Cortex of kidney (tissue), 1 donor: ENCODE data around the gene MRPL40.

ENCODE experiments used
- DNase-seq: peaks from one replicate; lab custom pipeline; 2025; lab: John Stamatoyannopoulos, UW

MRPL40 gene

DNA sequence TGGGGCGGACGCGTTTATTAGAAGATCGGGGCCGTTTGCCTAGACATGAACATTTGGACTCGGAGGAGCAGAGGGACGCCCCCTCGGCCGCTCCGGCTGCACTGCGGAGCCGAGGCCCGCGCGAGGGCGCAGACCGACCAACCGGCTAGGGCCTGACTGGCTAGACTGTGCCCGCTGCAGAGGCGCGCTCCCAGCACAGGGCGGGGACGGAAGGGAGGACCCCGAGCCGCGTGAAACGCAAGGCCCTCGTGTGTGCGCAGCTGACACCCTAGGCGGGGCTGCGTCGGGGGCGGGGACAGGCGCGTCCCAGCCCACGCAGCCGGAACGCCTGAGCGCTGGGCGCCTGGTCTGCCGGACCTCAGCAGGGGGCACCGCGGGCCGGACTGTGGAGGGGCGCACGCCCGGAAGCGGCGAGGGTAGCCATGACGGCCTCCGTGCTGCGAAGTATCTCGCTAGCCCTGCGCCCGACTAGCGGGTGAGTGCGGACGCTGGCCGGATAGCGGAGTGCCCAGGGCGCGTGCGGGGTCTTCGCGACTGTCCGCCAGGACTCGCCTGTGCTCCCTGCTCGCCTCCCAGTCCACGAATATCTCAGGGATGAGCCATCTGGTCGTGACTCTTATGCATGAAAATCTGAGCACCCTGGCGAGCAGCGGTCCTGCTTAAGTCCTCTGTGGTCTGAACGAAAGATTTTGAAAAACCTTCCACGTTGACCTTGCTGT is at the start of gene MRPL40:
TSS of gene MRPL40 (plus strand) at position 413 of the 719 bp plus-strand sequence. CDS start at position 423, 10 bp downstream.
- peak; percentile 37 for DNase-seq

DNA sequence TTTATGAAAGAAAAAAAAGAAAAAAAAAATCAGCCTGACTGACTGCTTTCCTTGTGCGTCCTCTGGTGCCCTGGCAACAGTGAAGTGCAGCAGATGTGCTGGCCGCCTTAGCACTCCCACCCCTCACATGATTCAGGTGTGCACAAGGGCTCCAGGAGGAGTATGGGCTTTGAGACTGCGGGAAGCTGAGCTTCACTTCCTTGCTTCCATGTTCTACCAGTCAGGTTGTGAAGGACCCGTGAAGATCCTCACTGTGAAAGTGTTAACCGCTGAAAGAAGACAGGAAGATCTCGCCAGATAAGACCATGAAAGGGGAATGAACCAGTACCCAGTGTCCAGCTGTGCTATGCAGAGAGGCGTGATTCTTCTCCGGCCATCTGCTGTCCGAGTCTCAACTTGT is 49.1 kb upstream of the MRPL40 start:
- DNase-seq, result no peak

- DNase-seq, result no peak
Measured at GRCh38 chr22:19385221-19385906, 47.0 kb upstream of the MRPL40 start.

DNA sequence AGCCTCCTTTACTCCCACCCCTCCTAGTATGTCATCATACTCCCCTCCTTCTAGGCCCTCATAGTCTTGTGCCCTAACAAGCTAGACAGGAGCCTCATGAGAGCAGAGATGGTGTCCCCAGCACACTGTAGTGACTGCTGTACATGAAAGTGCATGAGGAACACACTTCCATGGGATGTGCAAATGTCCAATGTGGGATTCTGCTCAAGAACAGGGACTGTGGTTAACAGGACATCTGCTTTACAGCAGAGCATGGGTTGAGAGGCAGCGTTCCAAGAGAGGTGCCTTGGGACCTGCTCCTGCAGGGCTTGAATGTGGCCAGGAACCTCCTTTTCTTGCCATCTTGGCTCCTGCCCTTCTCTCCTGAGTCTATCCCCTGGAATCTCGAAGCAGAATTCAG is 46.1 kb upstream of the MRPL40 start:
- no peak for DNase-seq

- no peak for DNase-seq
Measured at GRCh38 chr22:19387038-19387437, 45.3 kb upstream of the MRPL40 start.

DNA sequence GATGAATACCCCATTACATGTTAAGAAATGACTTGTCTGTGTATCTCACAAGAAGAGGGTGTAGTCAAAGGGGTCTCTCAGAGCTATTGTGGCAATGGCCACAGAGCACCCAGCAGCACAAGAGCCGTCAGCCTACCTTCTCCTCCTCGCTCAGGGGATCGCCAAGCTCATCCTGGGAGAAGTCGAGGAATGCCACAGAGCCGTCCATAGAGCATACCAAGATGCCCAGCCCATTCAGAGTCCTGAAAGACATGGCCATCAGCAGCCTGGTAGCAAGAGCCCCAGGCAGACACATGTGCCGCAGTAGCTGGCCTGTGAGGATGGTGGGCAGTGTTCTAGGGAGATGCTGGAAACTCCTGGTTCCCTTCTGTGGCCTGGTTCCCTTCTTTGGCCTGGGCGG is 44.8 kb upstream of the MRPL40 start:
- no peak for DNase-seq

DNA sequence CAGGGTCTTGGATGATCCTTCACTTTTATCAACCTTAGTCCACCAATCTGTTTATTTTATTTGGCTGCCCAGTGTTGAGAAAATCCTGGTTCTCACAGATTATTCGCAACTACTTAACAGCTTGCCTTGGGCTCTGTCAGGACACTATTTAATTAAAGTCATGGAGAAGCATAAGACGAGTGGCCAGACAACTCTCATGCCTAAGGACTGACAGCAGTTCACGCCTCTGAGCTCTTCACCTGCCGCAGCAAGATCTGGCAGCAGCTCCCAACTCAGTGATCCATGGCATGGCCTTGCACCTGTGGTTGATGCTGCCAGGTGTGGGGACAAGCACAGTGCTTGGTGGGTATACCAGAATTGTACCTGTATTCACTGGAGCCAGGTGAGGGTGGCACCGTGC is 38.6 kb upstream of the MRPL40 start:
- DNase-seq, result no peak

DNA sequence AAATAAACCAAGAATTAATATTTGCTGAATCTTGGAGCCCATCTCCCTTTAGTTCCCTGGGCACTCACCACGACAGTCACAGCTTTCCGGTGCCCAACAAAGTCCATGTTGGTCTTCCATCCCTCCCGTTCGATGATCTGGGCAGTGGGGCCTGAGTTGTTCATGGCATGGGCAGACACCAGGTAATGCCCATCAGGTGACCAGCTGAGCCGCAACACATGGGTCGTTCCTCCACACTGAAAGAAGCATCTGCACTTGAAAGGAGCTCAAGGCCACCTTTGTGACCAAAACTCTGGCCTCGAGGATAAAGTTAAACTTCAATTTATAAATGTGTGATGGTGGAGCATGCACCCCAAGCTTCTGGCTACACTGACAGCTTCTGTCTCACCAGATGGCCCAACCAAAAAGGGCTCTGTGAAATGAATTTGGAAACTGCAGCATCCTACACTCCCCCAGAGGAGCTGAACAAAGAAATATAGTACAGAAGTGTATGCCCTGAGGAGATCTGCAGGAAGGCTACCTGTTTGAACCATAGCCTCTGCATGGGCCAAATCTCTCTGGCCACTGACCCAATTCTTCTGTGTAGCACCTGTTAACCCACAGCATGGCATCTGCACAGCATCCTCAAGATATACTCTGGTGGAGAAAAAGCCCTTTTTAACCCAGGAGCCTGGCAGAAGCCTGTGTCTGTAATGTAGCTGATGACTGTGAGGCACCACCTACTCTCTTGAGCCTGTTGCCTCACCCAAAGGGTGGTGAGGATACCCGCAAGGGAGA is 37.9 kb upstream of the MRPL40 start:
- no peak for DNase-seq

GRCh38 chr22:19395276-19395675 is 37.1 kb upstream of the MRPL40 start:
- DNase-seq, result no peak

GRCh38 chr22:19396561-19396933 is 35.8 kb upstream of the MRPL40 start:
- no peak for DNase-seq

DNA sequence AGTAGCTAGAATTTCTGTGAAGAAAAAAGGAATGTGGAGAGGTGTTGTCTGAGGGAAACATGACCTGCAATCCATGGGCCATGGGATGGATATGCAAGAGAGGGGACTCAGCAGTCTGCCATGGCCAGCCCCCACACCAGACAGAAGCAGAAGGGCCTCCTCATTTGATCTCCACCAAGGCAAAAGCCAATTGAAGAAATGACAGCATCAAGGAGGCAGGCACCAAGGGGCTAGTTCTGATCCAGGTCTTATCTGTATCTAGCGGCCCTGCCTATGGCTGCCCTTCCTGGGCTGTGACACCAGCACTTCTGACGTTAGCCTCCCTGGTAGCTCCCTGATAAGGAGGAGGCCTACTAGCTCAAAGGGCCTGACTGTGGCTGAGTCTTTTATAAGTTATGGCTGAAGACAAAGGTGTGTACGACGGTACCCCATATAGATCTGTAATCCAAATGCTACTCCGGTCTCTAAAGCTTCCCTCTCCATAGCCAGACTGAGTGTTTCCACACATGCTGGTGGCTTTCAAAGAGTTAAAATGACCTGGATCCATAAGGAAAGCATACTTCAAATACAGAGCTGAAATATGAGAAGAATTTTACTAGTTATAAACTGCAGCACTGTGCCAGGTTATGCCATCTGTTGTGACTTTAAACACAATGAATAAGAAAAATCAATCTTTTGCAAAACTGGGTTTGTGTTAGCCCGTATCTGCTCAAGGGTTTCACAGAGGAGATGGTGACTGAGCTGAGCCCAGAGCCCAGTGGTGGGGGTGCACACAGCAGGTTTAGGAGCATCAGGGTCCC is 35.2 kb upstream of the MRPL40 start:
- DNase-seq, result no peak

DNA sequence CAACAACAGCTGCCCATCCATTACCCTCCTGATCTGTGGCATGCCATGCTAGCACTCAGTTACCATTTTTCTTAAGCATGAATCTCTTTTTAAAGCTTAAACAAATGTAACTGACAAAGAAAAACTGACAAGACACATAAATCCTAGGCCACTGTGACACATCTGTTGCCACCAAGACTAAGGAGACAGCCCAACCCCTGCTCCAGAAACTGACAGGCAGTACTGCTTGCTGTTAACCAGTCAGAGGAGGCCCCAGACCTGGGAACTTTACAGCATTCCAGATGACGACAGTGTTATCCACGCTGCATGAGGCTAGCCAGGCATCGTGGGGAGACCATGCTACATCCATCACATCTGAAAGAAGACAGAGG is 34.6 kb upstream of the MRPL40 start:
- DNase-seq, result no peak

DNA sequence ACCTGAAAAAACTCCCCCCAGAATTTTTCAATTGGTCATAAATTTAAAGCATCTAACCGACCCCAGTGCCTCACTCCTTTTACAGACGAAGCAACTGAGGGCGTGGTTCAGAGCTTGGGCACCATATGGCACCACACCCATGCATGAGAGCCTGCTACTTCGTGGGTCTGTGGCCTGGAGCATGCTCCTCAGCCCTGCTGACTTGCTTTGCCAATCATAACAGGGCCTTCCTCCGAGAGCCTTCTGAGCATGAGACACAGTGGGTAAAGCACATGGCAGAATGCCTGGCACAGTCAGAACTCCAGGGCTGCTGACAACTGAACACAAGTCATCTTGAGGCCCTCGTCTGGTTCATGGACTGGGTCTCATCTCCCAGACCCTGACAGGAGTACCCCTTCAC is 34.1 kb upstream of the MRPL40 start:
- no peak for DNase-seq

- DNase-seq, result no peak
Measured at GRCh38 chr22:19398652-19399051, 33.7 kb upstream of the MRPL40 start.

DNA sequence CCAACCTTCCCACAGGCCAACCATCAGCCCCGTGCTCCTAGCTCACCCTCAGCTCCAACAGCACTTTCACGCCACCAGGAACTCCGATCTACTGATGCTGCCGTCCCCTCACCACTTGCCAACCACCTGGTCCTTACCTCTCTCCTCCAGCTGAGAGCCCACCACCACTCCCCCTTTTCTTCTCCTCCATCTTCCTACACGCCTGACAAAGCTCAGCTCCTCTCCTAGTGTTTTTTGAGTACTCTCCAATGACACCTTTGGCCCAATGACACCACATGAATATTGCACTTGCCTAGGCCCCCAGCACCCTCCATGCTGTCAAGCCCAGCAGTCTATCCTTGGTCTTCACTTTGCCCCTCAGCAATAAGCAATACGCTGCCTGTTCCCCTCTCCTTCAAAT is 31.5 kb upstream of the MRPL40 start:
- DNase-seq, result no peak

DNA sequence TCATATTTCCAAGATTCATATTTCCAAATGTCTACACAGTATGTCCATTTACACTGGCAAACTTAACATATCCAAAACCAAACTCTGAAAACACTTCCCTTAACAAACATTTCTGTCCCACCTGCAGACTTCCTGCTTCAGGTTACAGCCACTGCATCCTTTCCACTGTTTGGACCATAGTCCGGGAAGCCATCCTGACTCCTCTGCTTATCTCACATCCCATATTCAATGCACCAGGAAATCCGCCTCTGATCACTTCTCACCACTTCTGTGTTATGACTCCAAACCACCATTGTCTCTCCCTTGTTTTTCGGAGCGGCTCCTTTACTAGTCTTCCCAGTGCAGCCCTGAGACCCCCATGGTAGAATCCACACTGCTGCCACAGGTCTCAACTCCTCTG is 30.9 kb upstream of the MRPL40 start:
- no peak for DNase-seq

- DNase-seq, result no peak
Measured at GRCh38 chr22:19402642-19403191, 29.6 kb upstream of the MRPL40 start.

DNA sequence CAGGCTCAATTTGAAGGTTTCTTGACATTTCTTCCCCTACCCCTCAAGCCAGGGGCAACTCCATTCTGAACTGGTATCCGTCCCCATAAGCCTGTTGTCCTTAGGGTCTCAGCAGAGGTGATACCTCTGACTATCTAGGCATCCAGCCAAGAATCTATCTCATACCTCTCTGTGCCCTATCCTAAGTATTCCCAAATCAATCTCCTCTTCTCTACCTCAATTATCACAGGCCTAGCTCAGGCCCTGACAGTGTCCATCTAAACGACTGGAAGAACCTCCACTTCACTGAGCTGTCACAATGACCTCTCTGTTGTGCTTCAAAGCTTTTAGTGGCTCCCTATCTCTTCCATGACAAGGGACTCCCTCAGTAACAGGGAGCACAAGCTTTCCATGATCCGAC is 27.7 kb upstream of the MRPL40 start:
- no peak for DNase-seq

- DNase-seq, result no peak
Measured at GRCh38 chr22:19405133-19405532, 27.2 kb upstream of the MRPL40 start.

DNA sequence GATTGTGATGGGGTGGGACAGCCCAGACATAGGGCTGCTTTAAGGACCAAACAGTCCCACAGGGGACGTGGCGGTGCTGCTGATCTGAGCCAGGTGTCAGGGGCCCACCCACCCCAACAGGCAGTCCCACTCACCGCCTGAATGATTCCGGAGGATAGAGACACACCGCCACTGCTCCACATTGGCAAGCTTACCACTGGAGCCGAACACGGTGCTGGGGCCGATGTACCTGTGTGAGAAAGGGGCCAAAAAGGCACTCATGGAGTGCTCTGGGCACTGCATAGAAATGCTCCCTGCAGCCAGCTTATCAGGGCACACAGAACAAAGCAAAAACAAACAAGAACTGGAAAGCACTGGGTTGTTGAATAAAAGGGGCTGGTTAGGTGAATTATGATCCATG is 26.7 kb upstream of the MRPL40 start:
- DNase-seq, result no peak

DNA sequence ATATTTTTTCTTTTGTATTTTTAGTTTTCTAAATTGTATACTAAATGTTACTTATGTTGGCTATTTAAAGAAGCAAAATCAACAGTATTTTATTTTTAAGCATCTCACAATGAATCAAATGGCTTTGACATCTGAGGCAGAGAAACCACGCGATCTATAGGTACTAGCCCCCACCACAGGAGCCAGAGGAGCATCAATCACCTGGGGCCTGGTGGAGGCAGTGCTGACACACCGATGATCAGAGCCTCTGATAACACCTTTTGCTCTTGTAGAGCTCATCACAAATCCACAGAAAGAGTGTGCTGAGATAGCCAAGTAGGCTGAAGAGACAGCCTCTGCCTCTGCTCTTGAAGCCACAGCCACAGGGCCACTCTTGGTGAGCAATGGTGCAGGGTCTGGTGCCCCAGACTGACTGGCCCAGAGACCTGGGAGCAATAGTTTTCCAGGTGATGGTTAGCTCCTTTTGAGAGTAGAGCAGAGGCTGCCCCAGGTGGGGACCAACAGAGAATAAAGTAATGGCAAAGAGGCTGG is 26.0 kb upstream of the MRPL40 start:
- no peak for DNase-seq

DNA sequence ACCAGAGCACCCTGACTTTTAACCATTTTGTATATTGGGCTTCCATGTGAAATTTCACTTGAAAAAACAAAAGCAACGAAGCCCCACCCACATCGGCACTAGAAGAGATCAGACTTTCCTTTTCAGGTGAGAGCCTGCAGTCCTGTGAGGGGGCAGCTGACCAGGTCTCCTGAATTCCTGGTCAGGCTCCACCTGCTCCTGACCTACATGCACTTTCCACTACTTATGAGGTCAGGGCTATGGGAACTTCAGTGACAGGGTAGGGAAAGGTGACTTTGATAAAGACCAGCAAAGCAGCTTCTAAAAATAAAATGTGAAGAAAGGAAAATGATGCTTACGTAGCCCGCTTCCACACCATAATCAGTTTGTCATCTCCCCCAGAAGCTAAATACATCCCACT is 25.5 kb upstream of the MRPL40 start:
- no peak for DNase-seq
